ENCODE data around the gene CARM1.
"Not testable (repeated sequence)": the region's sequence is repeated elsewhere in the genome, so short reads cannot be mapped to it uniquely, and the experiment has no call there.

Gene CARM1

DNA sequence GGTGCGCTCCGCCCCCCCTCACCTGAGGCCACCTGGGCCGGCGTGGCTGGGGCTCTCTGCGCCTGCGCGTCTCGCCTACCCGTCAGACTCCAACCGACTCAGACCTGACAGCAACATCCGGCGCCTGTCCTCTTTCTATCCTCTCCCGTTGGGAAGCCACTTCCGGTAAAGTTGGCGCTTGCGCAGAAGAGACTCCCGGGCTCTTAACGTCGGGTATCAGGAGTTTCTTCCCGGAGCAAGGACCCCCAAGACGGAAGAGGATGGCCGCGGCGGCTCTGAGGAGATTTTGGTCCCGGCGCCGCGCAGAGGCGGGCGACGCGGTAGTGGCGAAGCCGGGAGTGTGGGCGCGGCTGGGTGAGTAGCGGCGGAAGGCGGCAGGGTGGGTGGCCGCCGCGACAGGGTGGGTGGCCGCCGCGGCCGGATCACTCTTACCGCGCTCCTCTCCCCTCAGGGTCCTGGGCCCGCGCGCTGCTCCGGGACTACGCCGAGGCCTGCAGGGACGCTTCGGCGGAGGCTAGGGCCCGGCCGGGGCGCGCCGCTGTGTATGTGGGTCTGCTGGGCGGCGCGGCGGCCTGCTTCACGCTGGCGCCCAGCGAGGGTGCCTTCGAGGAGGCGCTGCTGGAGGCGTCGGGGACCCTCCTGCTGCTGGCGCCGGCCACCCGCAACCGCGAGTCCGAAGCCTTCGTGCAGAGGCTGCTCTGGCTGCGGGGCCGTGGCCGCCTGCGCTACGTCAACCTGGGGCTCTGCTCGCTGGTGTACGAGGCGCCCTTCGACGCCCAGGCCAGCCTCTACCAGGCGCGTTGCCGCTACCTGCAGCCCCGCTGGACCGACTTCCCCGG lies 57.4 kb downstream of the CARM1 start, which contains the start of the genes TIMM29 and YIPF2:
TSS of gene TIMM29 (plus strand) at position 249 of the 839 bp plus-strand sequence. CDS start at position 261, 12 bp downstream.
TSS of gene YIPF2 (minus strand) at position 77 of the 839 bp plus-strand sequence. CDS start 229 bp downstream, outside the sequence.
- DNase-seq (ENCODE audit: low spot score), result peak; percentile 98
- in situ Hi-C loops (cut with MboI; ENCODE audit: low sequenced_read_pairs, unreplicated experiment), result no loop called here
- TF ChIP-seq CTCF (IDR thresholded peaks at IDR 0.05; ENCODE audit: borderline replicate concordance, control extremely low read depth, extremely low read depth, insufficient read depth, missing control alignments), result no peak

- in situ Hi-C loops (cut with MboI; ENCODE audit: low sequenced_read_pairs, unreplicated experiment), result no loop called here
- DNase-seq (ENCODE audit: low spot score), result no peak
- no peak for TF ChIP-seq CTCF (IDR thresholded peaks at IDR 0.05; ENCODE audit: borderline replicate concordance, control extremely low read depth, extremely low read depth, insufficient read depth, missing control alignments)
Observed at GRCh38 chr19:10929402-10929794, 58.0 kb downstream of the CARM1 start.

DNA sequence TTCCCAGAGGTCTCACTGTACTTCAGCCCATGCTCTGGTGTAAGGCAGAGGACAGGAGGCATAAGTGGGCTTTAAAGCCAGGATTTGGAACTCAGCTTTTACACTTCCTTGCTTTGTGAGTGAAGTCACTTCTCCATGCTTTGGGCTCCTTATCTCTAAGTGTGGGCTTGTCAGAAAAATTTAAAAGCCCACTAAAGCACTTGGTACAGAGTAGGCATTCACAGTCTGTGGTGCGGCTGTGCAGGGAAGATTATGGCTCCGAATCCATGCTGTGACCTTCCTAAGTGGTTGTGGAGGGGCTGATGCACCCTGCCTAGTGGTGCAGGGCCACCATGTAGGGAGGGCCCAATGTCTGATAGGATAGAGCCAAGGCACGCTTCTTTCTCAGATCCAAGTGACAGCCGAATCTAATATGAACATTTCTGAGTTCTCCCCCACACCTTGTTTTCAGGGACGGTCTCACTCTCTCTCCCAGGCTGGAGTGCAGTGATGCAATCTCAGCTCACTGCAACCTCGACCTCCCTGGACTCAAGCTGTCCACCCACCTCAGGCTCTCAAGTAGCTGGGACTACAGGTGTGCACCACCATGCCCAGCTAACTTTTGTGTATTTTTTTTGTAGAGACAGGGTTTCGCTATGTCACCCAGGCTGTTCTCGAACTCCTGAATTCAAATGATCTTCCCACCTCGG lies 64.2 kb downstream of the CARM1 start:
- in situ Hi-C loops (cut with MboI; ENCODE audit: low sequenced_read_pairs, unreplicated experiment), result no loop called here
- TF ChIP-seq CTCF (IDR thresholded peaks at IDR 0.05; ENCODE audit: borderline replicate concordance, control extremely low read depth, extremely low read depth, insufficient read depth, missing control alignments), result no peak
- no peak for DNase-seq (ENCODE audit: low spot score)

DNA sequence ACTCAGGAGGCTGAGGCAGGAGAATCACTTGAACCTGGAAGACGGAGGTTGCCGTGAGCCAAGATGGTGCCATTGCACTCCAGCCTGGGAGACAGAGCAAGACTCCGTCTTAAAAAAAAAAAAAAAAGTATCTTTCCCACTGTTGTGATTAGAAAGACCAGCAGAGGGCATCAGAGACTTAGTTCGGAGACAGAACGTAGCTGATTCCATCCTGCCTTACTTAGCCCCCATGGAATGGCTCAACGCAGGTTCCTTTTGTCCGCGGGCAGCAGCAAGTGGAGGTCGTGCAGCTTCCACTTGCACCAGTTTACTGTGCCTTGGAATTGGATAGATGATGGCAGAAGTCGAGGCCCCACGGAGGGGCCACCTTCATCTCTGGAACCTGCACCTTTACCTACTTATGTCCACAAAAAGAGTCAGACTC lies 65.3 kb downstream of the CARM1 start:
- DNase-seq (ENCODE audit: low spot score), result peak; percentile 68
- in situ Hi-C loops (cut with MboI; ENCODE audit: low sequenced_read_pairs, unreplicated experiment), result no loop called here
- TF ChIP-seq CTCF (IDR thresholded peaks at IDR 0.05; ENCODE audit: borderline replicate concordance, control extremely low read depth, extremely low read depth, insufficient read depth, missing control alignments), result peak; percentile 42

DNA sequence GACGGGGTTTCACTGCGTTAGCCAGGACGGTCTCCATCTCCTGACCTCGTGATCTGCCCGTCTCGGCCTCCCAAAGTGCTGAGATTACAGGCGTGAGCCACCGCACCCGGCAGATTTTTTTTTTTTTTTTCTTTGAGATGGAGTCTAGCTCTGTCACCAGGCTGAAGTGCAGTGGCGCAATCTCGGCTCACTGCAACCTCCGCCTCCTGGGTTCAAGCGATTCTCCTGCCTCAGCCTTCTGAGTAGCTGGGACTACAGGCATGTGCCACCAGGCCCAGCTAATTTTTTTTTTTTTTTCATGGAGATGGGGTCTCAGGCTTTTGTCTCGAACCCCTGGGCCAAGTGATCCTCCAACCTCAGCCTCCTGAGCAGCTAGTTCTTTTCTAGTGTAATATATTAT lies 70.3 kb downstream of the CARM1 start:
- DNase-seq (ENCODE audit: low spot score); in situ Hi-C loops (cut with MboI; ENCODE audit: low sequenced_read_pairs, unreplicated experiment): not testable (repeated sequence)

- in situ Hi-C loops (cut with MboI; ENCODE audit: low sequenced_read_pairs, unreplicated experiment), result not testable (repeated sequence)
Observed at GRCh38 chr19:10943412-10943811, 72.1 kb downstream of the CARM1 start.

GRCh38 chr19:10945264-10945663 lies 73.9 kb downstream of the CARM1 start:
- DNase-seq (ENCODE audit: low spot score), result no peak
- in situ Hi-C loops (cut with MboI; ENCODE audit: low sequenced_read_pairs, unreplicated experiment), result no loop called here
- no peak for TF ChIP-seq CTCF (IDR thresholded peaks at IDR 0.05; ENCODE audit: borderline replicate concordance, control extremely low read depth, extremely low read depth, insufficient read depth, missing control alignments)

More at GRCh38 chr19:10943412-10943811, 72.1 kb downstream of the CARM1 start:
- DNase-seq (ENCODE audit: low spot score), result not testable (repeated sequence)
